SU-DHL-6 (cell line): ENCODE results near the gene FIGLA.
A peak's percentile ranks its signal among the peaks of the same experiment; 100 is the strongest.

Source experiments
- CTCF ChIP-seq: fragments of 200-600 bp; sonication (generic); IDR thresholded peaks from one replicate; pipeline ENCODE4 v1.5.1; 2017; ENCODE audit warnings: antibody characterized with exemption, mild to moderate bottlenecking, low read length, moderate library complexity; ENCODE audit not compliant: insufficient read depth, poor library complexity, severe bottlenecking
- EZH2phosphoT487 ChIP-seq: fragments of 200-600 bp; sonication (generic), shearing (Covaris generic); conservative IDR thresholded peaks from 2 replicates; pipeline ENCODE4 v1.6.1; 2018; ENCODE audit warnings: mild to moderate bottlenecking, antibody characterized with exemption, low read length, moderate library complexity, mixed read lengths

- TF ChIP-seq CTCF (peak; percentile 54), EZH2phosphoT487 (no peak)
These were observed 5.1 kb downstream of the FIGLA start for GRCh38 chr2:70785137-70785911.
